ENCODE data around the gene EXOC4.

Gene EXOC4

DNA sequence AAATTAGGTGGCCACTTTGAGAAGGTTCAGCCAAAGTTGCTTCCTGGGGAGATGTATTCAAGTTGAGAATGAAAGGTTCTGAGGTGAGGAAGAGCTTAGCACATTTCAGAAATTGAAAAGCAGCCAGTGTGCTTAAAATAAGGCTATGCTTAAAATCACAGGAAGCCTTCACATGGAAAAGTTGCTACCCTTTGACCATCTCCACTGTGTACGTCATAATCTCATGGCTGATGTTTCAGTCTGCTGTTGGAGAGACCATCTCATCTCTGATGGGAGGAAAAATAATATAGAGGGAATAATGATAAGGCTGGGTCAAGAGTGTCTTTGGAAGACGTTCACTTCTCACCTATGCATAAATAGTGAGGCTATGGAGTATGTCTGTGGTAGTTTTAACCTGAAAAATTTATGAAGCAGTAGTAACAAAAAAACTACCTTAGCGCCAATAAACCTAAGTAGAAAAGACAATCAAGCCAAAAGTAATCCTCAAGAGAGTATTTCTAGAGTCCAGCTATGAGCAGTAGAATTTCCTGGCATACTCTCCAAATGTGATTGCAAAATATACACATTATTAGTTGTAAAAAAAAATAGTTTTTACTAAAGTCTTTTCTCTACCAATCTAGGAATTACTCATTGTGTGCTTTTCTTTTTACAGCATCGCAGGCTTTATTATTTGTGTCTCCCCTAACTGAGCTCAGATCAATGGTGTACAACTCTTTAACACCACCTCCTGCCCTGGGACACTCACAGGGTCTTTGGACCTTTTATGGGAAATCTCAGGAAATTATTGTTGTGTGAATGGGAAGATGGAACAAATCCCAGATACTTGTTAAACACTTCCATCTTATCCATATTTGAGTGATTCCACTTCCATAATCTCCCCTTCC, 439.1 kb downstream of the EXOC4 start:
- Histone ChIP-seq H3K27ac (ENCODE audit: insufficient read depth, low read depth, low read length, poor library complexity, severe bottlenecking) (no peak overlapping the region), H3K9me3 (ENCODE audit: control insufficient read depth, low read length) (no peaks in the 10 kb centered on the region), H3K4me1 (ENCODE audit: control insufficient read depth, insufficient read depth, low read length) (no peaks in the 10 kb centered on the region), H3K36me3 (ENCODE audit: control insufficient read depth, insufficient read depth, low read length) (no peaks in the 10 kb centered on the region), H3K27me3 (ENCODE audit: control insufficient read depth, insufficient read depth, low read length, poor library complexity, severe bottlenecking) (no peaks in the 10 kb centered on the region), H3K4me3 (ENCODE audit: insufficient read depth, low read depth, low read length) (no peak overlapping the region)
- WGBS, 2 experiments = 88 to 99% methylated on average over 2 to 4 of the region's 4 CpGs

- no peaks in the 10 kb centered on the region for H3K9me3 ChIP-seq (ENCODE audit: control insufficient read depth, low read length)
- no peaks in the 10 kb centered on the region for H3K36me3 ChIP-seq (ENCODE audit: control insufficient read depth, insufficient read depth, low read length)
- no peaks in the 10 kb centered on the region for H3K27me3 ChIP-seq (ENCODE audit: control insufficient read depth, insufficient read depth, low read length, poor library complexity, severe bottlenecking)
- WGBS, 2 experiments = 84 to 90% methylated on average over 5 of the region's 5 CpGs
- H3K4me1 ChIP-seq (ENCODE audit: control insufficient read depth, insufficient read depth, low read length) = no peaks in the 10 kb centered on the region
- H3K27ac ChIP-seq (ENCODE audit: insufficient read depth, low read depth, low read length, poor library complexity, severe bottlenecking) = no peak overlapping the region
- H3K4me3 ChIP-seq (ENCODE audit: insufficient read depth, low read depth, low read length) = no peak overlapping the region
Observed at GRCh38 chr7:133693281-133693680, 440.4 kb downstream of the EXOC4 start.

- Histone ChIP-seq H3K36me3 (ENCODE audit: control insufficient read depth, insufficient read depth, low read length) (no peaks in the 10 kb centered on the region), H3K4me3 (ENCODE audit: insufficient read depth, low read depth, low read length) (no peak overlapping the region), H3K27me3 (ENCODE audit: control insufficient read depth, insufficient read depth, low read length, poor library complexity, severe bottlenecking) (no peaks in the 10 kb centered on the region), H3K9me3 (ENCODE audit: control insufficient read depth, low read length) (no peaks in the 10 kb centered on the region), H3K27ac (ENCODE audit: insufficient read depth, low read depth, low read length, poor library complexity, severe bottlenecking) (no peak overlapping the region), H3K4me1 (ENCODE audit: control insufficient read depth, insufficient read depth, low read length) (no peaks in the 10 kb centered on the region)
- WGBS, 2 experiments = 84 to 92% methylated on average over 4 of the region's 4 CpGs
Observed at GRCh38 chr7:133696056-133696455, 443.2 kb downstream of the EXOC4 start.

GRCh38 chr7:133697585-133697984, 444.7 kb downstream of the EXOC4 start:
- 88 to 95% methylated on average over 4 of the region's 4 CpGs for WGBS, 2 experiments
- Histone ChIP-seq H3K4me3 (ENCODE audit: insufficient read depth, low read depth, low read length) (no peak overlapping the region), H3K27me3 (ENCODE audit: control insufficient read depth, insufficient read depth, low read length, poor library complexity, severe bottlenecking) (no peaks in the 10 kb centered on the region), H3K9me3 (ENCODE audit: control insufficient read depth, low read length) (no peaks in the 10 kb centered on the region), H3K36me3 (ENCODE audit: control insufficient read depth, insufficient read depth, low read length) (no peaks in the 10 kb centered on the region), H3K27ac (ENCODE audit: insufficient read depth, low read depth, low read length, poor library complexity, severe bottlenecking) (no peak overlapping the region), H3K4me1 (ENCODE audit: control insufficient read depth, insufficient read depth, low read length) (no peaks in the 10 kb centered on the region)

DNA sequence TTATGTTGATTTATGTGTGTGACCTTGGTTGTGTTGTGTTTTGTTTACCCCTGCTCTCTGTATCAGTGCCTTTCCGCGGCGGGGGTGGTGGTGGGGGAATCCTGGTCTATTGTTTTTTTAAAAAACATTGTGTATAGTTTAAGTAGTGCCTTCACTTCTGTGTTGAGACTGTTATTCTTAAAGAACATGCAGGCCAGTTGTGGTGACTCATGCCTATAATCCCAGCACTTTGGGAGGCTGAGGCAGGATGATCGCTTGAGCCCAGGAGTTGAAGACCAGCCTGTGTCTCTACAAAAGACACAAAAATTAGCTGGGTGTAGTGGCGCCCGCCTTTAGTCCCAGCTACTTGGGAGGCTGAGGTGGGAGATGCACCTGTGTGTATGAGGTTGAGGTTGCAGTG, 445.2 kb downstream of the EXOC4 start:
- no peaks in the 10 kb centered on the region for H3K9me3 ChIP-seq (ENCODE audit: control insufficient read depth, low read length)
- no peaks in the 10 kb centered on the region for H3K4me1 ChIP-seq (ENCODE audit: control insufficient read depth, insufficient read depth, low read length)
- no peaks in the 10 kb centered on the region for H3K36me3 ChIP-seq (ENCODE audit: control insufficient read depth, insufficient read depth, low read length)
- no peak overlapping the region for H3K4me3 ChIP-seq (ENCODE audit: insufficient read depth, low read depth, low read length)
- WGBS, 2 experiments = 91% methylated on average over 6 of the region's 6 CpGs
- no peak overlapping the region for H3K27ac ChIP-seq (ENCODE audit: insufficient read depth, low read depth, low read length, poor library complexity, severe bottlenecking)
- H3K27me3 ChIP-seq (ENCODE audit: control insufficient read depth, insufficient read depth, low read length, poor library complexity, severe bottlenecking) = no peaks in the 10 kb centered on the region

GRCh38 chr7:133699386-133699785, 446.5 kb downstream of the EXOC4 start:
- no peaks in the 10 kb centered on the region for H3K27me3 ChIP-seq (ENCODE audit: control insufficient read depth, insufficient read depth, low read length, poor library complexity, severe bottlenecking)
- H3K4me1 ChIP-seq (ENCODE audit: control insufficient read depth, insufficient read depth, low read length) = no peaks in the 10 kb centered on the region
- no peak overlapping the region for H3K4me3 ChIP-seq (ENCODE audit: insufficient read depth, low read depth, low read length)
- 94 to 95% methylated on average over 4 of the region's 4 CpGs for WGBS, 2 experiments
- H3K9me3 ChIP-seq (ENCODE audit: control insufficient read depth, low read length) = no peaks in the 10 kb centered on the region
- no peaks in the 10 kb centered on the region for H3K36me3 ChIP-seq (ENCODE audit: control insufficient read depth, insufficient read depth, low read length)
- H3K27ac ChIP-seq (ENCODE audit: insufficient read depth, low read depth, low read length, poor library complexity, severe bottlenecking) = no peak overlapping the region

DNA sequence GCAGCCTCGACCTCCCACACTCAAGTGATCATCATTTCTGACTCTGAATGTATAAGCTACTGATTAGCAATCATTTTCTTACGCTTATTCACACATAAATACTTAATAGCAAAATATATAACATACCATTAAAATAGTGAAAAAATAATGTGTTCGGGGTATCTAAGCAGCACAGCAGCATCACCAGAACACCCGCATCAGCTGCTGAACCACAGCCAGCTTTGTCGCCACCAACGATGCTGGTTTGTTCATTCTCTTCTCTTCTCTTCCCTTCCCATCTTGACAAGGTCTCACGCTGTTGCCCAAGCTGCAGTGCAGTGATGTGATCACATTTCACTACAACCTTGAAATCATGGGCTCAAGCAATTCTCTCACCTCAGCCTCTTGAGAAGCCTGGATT, 449.2 kb downstream of the EXOC4 start:
- WGBS, 2 experiments = 73% methylated on average over 6 to 7 of the region's 7 CpGs
- no peak overlapping the region for H3K27ac ChIP-seq (ENCODE audit: insufficient read depth, low read depth, low read length, poor library complexity, severe bottlenecking)
- H3K36me3 ChIP-seq (ENCODE audit: control insufficient read depth, insufficient read depth, low read length) = no peaks in the 10 kb centered on the region
- no peaks in the 10 kb centered on the region for H3K4me1 ChIP-seq (ENCODE audit: control insufficient read depth, insufficient read depth, low read length)
- no peaks in the 10 kb centered on the region for H3K27me3 ChIP-seq (ENCODE audit: control insufficient read depth, insufficient read depth, low read length, poor library complexity, severe bottlenecking)
- no peaks in the 10 kb centered on the region for H3K9me3 ChIP-seq (ENCODE audit: control insufficient read depth, low read length)
- H3K4me3 ChIP-seq (ENCODE audit: insufficient read depth, low read depth, low read length) = no peak overlapping the region

GRCh38 chr7:133702960-133703359, 450.1 kb downstream of the EXOC4 start:
- 83 to 98% methylated on average over 1 to 2 of the region's 2 CpGs for WGBS, 2 experiments
- Histone ChIP-seq H3K4me1 (ENCODE audit: control insufficient read depth, insufficient read depth, low read length) (no peaks in the 10 kb centered on the region), H3K36me3 (ENCODE audit: control insufficient read depth, insufficient read depth, low read length) (no peaks in the 10 kb centered on the region), H3K27me3 (ENCODE audit: control insufficient read depth, insufficient read depth, low read length, poor library complexity, severe bottlenecking) (no peaks in the 10 kb centered on the region), H3K9me3 (ENCODE audit: control insufficient read depth, low read length) (no peaks in the 10 kb centered on the region), H3K4me3 (ENCODE audit: insufficient read depth, low read depth, low read length) (no peak overlapping the region), H3K27ac (ENCODE audit: insufficient read depth, low read depth, low read length, poor library complexity, severe bottlenecking) (no peak overlapping the region)

DNA sequence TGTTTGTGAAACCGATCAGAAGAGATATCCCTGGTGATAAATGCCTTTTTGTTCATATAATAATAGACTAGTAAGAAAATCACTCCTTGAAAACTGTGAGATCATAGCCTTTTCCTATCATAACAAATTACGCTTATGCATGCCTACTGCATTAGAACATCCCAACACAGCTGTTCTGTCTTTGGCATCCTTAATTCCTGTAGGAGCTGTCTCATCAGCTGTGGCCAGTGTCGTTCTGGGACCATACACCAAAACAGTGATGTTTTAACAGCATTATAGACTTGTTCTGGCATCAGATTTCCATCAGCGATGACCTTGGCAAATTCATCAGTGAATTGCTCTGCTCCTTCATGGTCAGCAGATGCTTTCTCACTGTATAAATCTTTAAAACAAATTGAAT, 450.7 kb downstream of the EXOC4 start:
- no peaks in the 10 kb centered on the region for H3K9me3 ChIP-seq (ENCODE audit: control insufficient read depth, low read length)
- no peak overlapping the region for H3K4me3 ChIP-seq (ENCODE audit: insufficient read depth, low read depth, low read length)
- H3K4me1 ChIP-seq (ENCODE audit: control insufficient read depth, insufficient read depth, low read length) = no peaks in the 10 kb centered on the region
- WGBS, 2 experiments = 94% methylated on average over 4 of the region's 4 CpGs
- H3K36me3 ChIP-seq (ENCODE audit: control insufficient read depth, insufficient read depth, low read length) = no peaks in the 10 kb centered on the region
- H3K27ac ChIP-seq (ENCODE audit: insufficient read depth, low read depth, low read length, poor library complexity, severe bottlenecking) = no peak overlapping the region
- no peaks in the 10 kb centered on the region for H3K27me3 ChIP-seq (ENCODE audit: control insufficient read depth, insufficient read depth, low read length, poor library complexity, severe bottlenecking)

DNA sequence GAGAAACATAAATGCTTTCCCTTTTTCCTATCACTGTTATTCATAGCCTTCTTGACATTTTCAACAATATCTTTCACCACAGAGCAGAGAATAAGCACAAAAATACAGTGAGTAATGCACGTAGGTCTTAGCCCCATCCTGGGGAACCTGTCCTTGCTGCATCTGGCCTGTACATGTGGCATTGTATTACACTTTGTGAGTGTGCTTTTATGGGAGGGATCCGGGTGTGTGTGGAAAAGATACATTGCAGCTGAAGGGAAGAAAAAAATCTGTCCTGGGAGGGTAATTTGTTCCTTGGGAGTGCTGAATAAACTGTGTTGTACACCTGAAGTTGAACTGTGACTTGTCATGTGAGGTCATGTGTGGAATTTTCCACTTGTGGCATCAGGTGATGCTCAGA, 451.6 kb downstream of the EXOC4 start:
- Histone ChIP-seq H3K9me3 (ENCODE audit: control insufficient read depth, low read length) (no peaks in the 10 kb centered on the region), H3K27ac (ENCODE audit: insufficient read depth, low read depth, low read length, poor library complexity, severe bottlenecking) (no peak overlapping the region), H3K36me3 (ENCODE audit: control insufficient read depth, insufficient read depth, low read length) (no peaks in the 10 kb centered on the region), H3K4me1 (ENCODE audit: control insufficient read depth, insufficient read depth, low read length) (no peaks in the 10 kb centered on the region), H3K27me3 (ENCODE audit: control insufficient read depth, insufficient read depth, low read length, poor library complexity, severe bottlenecking) (no peaks in the 10 kb centered on the region), H3K4me3 (ENCODE audit: insufficient read depth, low read depth, low read length) (no peak overlapping the region)
- WGBS, 2 experiments = 92 to 95% methylated on average over 2 of the region's 2 CpGs
